Natural killer cell (primary cell): ENCODE data around the gene RAD51B. TPM values are rescaled to one million over a fixed set of nuclear protein-coding genes. Genes with fewer than 3 reads are reported as not detected.

Experiments used
- ATAC-seq, 3 donors: fragments of 150-1000 bp in 2 of 3; fragments of 200-7000 bp in 1 of 3; cut with Tn5 transposase; 1 replicate in 1 of 3; 2 replicates in 2 of 3; pipeline ENCODE4 v1.10.0; 2021; ENCODE audit warnings: mild to moderate bottlenecking in 2 of 3, moderate library complexity in 2 of 3
- DNase-seq, 2 donors: peaks; one replicate each; pipeline versions ENCODE4 v3.0.0 to v3.0.0-alpha.2; 2013 to 2021; ENCODE audit warnings: mixed read lengths in 1 of 2
- H3K27ac ChIP-seq: one replicate; pipeline ENCODE4 v1.5.1; 2013; ENCODE audit warnings: mild to moderate bottlenecking, low read length
- H3K27me3 ChIP-seq: one replicate; pipeline ENCODE4 v1.6.1; 2013; ENCODE audit warnings: low read length; ENCODE audit not compliant: control insufficient read depth, insufficient read depth
- H3K36me3 ChIP-seq: one replicate; pipeline ENCODE4 v1.6.1; 2013; ENCODE audit warnings: low read length; ENCODE audit not compliant: control insufficient read depth, insufficient read depth
- H3K4me1 ChIP-seq: one replicate; pipeline ENCODE4 v1.6.1; 2013; ENCODE audit warnings: low read length; ENCODE audit not compliant: control insufficient read depth, insufficient read depth
- H3K4me3 ChIP-seq: one replicate; pipeline ENCODE4 v1.5.1; 2013; ENCODE audit warnings: low read length
- H3K9me3 ChIP-seq: one replicate; pipeline ENCODE4 v1.6.1; 2013; ENCODE audit warnings: low read length; ENCODE audit not compliant: control insufficient read depth, insufficient read depth
- H3K27ac Mint-ChIP-seq, 2 donors: one replicate each; pipeline ENCODE4 v1.8.0; 2022; ENCODE audit warnings: mild to moderate bottlenecking in 2 of 2, mixed read lengths in 2 of 2, moderate library complexity in 1 of 2
- H3K27me3 Mint-ChIP-seq, 2 donors: one replicate each; pipeline ENCODE4 v1.8.0; 2022; ENCODE audit warnings: low read depth in 2 of 2, mixed read lengths in 2 of 2
- H3K36me3 Mint-ChIP-seq: one replicate; pipeline ENCODE4 v1.8.0; 2022; ENCODE audit warnings: mixed read lengths
- H3K4me1 Mint-ChIP-seq, 2 donors: one replicate each; pipeline ENCODE4 v1.8.0; 2022; ENCODE audit warnings: mixed read lengths in 2 of 2
- H3K4me3 Mint-ChIP-seq: one replicate; pipeline ENCODE4 v1.8.0; 2022; ENCODE audit warnings: mild to moderate bottlenecking, moderate library complexity, mixed read lengths
- H3K9me3 Mint-ChIP-seq, 2 donors: one replicate each; pipeline ENCODE4 v1.8.0; 2022; ENCODE audit warnings: mixed read lengths in 2 of 2
- WGBS: methylation state at CpG from one replicate; pipeline ENCODE4 v1.1.7; 2013; ENCODE audit warnings: missing lambda C conversion rate; ENCODE audit not compliant: insufficient coverage; 5-methylcytosine and 5-hydroxymethylcytosine counted together
- intact Hi-C: fragments of 100-400 bp; cut with micrococcal nuclease; formaldehyde crosslinking; loops from one replicate; pipeline ENCODE4 v1.14.2; 2022
- total RNA-seq, 4 donors: library from RNA; stranded (reverse); fragments of 120-200 nt in 1 of 4; gene quantifications; one replicate each; pipeline versions ENCODE4 v1.2.3 to v1.2.4, GENCODE V29; 2013 to 2022
- TF ChIP-seq, protein P1 (sequence below): fragments of 200-600 bp; IDR thresholded peaks from one replicate; pipeline ENCODE4 v1.8.0; 2022; ENCODE audit warnings: antibody characterized with exemption

RAD51B gene
- total RNA-seq, 3 donors from 2014 or later (not counting 1 experiment from before 2014, with no cell fraction given): 28.1 to 37.6 (median 28.6) TPM

DNA sequence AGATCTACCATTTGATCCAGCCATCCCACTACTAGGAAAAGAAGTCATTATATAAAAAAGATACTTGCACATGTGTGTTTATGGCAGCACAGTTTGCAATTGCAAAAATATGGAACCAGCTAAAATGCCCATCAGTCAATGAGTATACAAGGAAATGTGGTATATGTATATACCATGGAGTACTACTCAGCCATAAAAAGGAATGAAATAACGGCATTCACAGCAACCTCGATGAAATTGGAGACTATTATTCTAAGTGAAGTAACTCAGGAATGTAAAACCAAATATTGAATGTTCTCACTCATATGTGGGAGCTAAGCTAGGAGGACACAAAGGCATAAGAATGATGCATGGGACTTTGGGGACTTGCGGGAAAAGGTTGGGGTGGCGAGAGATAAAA, 402.6 kb downstream of the RAD51B start:
- ATAC-seq (no peak), DNase-seq (no peak)
- Mint-ChIP-seq H3K27ac (no peak overlapping the region), H3K9me3 (no peaks in the 10 kb centered on the region), H3K36me3 (no peaks in the 10 kb centered on the region), H3K4me3 (no peak overlapping the region), H3K27me3 (peaks cover 0 to 1% of the 10 kb centered on the region in 2 donors), H3K4me1 (peaks cover 0 to 2% of the 10 kb centered on the region in 2 donors)
- intact Hi-C loops: no loop called here
- H3K36me3 ChIP-seq: no peaks in the 10 kb centered on the region
- TF ChIP-seq, protein P1, sequence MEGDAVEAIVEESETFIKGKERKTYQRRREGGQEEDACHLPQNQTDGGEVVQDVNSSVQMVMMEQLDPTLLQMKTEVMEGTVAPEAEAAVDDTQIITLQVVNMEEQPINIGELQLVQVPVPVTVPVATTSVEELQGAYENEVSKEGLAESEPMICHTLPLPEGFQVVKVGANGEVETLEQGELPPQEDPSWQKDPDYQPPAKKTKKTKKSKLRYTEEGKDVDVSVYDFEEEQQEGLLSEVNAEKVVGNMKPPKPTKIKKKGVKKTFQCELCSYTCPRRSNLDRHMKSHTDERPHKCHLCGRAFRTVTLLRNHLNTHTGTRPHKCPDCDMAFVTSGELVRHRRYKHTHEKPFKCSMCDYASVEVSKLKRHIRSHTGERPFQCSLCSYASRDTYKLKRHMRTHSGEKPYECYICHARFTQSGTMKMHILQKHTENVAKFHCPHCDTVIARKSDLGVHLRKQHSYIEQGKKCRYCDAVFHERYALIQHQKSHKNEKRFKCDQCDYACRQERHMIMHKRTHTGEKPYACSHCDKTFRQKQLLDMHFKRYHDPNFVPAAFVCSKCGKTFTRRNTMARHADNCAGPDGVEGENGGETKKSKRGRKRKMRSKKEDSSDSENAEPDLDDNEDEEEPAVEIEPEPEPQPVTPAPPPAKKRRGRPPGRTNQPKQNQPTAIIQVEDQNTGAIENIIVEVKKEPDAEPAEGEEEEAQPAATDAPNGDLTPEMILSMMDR: no peak
- no peaks in the 10 kb centered on the region for H3K4me1 ChIP-seq
- H3K27ac ChIP-seq: no peak overlapping the region
- 100% methylated on average over 2 of the region's 4 CpGs for WGBS
- H3K27me3 ChIP-seq: no peaks in the 10 kb centered on the region
- no peak overlapping the region for H3K4me3 ChIP-seq
- no peaks in the 10 kb centered on the region for H3K9me3 ChIP-seq

DNA sequence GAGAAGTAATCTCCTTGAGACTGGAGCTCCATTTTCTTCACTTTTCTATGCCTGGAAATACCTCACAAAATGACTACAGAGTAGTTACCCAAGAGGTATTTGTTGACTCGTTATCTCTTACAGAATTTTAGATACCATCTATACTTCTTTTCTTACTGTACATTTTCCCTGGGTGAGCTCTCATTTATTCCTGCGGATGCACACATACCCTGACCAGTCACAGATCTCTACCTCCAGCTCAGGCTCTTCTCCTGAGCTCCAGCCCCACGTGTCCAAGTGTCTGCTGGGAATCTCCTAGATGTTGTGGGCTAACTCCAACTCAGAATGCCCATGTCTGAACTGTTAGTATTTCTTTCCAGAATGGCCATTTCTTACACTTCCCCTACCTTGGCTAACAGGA, 403.1 kb downstream of the RAD51B start:
- H3K27ac ChIP-seq: no peak overlapping the region
- H3K27me3 ChIP-seq: no peaks in the 10 kb centered on the region
- intact Hi-C loops: no loop called here
- TF ChIP-seq, protein P1: no peak
- H3K4me3 ChIP-seq: no peak overlapping the region
- H3K36me3 ChIP-seq: no peaks in the 10 kb centered on the region
- no peaks in the 10 kb centered on the region for H3K4me1 ChIP-seq
- Mint-ChIP-seq H3K27ac (no peak overlapping the region), H3K9me3 (no peaks in the 10 kb centered on the region), H3K27me3 (no peaks in the 10 kb centered on the region), H3K4me1 (no peaks in the 10 kb centered on the region), H3K36me3 (no peaks in the 10 kb centered on the region), H3K4me3 (no peak overlapping the region)
- DNase-seq (no peak), ATAC-seq (no peak)
- H3K9me3 ChIP-seq: no peaks in the 10 kb centered on the region
- 94% methylated on average over 3 of the region's 3 CpGs for WGBS

DNA sequence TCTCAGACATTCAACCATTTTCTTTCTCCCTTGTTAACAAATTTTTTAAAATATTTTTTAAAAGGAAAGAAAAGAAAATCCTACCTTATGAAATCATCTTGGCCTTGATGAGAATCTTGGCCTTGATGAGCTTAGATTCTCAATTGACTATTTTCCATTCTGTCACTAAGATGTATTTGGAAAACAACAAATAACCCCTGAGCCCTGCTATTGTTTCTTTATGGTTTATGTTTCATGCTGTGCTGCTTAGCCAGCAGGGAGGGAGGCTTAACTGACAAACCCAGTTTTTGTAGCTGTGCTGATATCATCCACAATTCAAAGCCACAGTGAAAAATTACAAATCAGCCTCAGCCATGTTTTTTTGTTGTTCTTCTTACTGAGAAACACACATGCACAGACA, 404.1 kb downstream of the RAD51B start:
- no peaks in the 10 kb centered on the region for H3K36me3 ChIP-seq
- Mint-ChIP-seq H3K36me3 (no peaks in the 10 kb centered on the region), H3K4me3 (no peak overlapping the region), H3K27me3 (no peaks in the 10 kb centered on the region), H3K9me3 (no peaks in the 10 kb centered on the region), H3K27ac (no peak overlapping the region), H3K4me1 (no peaks in the 10 kb centered on the region)
- no peak for ATAC-seq
- H3K27me3 ChIP-seq: no peaks in the 10 kb centered on the region
- no peaks in the 10 kb centered on the region for H3K9me3 ChIP-seq
- TF ChIP-seq, protein P1: no peak
- H3K4me1 ChIP-seq: no peaks in the 10 kb centered on the region
- H3K4me3 ChIP-seq: no peak overlapping the region
- no peak overlapping the region for H3K27ac ChIP-seq
- intact Hi-C loops: no loop called here
- DNase-seq: no peak

DNA sequence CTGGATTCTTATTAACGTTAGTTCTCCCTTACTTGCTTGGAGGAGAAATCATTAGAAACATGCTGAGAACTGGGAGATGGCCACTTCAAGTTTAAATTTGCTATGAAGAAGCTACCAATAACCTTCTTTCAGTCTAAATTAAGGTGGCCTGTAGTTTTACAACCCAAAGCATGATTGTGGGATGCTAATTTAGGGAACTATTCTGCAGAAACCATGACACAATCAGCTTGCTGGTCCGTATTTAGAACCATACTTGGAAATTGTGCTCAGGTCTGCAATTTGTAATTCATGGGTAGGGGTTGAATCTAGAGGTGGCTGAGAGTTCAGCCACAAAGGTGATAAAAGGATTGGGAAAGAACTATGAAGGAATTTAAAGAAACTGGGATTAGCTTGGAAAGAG, 405.7 kb downstream of the RAD51B start:
- H3K4me1 ChIP-seq: no peaks in the 10 kb centered on the region
- H3K36me3 Mint-ChIP-seq: no peaks in the 10 kb centered on the region
- no peaks in the 10 kb centered on the region for H3K27me3 ChIP-seq
- no peaks in the 10 kb centered on the region for H3K9me3 Mint-ChIP-seq
- no peaks in the 10 kb centered on the region for H3K4me1 Mint-ChIP-seq
- H3K27ac Mint-ChIP-seq: no peak overlapping the region
- no peaks in the 10 kb centered on the region for H3K27me3 Mint-ChIP-seq
- no peaks in the 10 kb centered on the region for H3K36me3 ChIP-seq
- no peak overlapping the region for H3K4me3 ChIP-seq
- WGBS: 91% methylated on average over 1 of the region's 2 CpGs
- H3K4me3 Mint-ChIP-seq: no peak overlapping the region
- ATAC-seq (no peak), DNase-seq (no peak)
- no peak overlapping the region for H3K27ac ChIP-seq
- TF ChIP-seq, protein P1: no peak
- no peaks in the 10 kb centered on the region for H3K9me3 ChIP-seq
- intact Hi-C loops: no loop called here
